D721Med (cell line): ENCODE results near the gene ARMC2.

Experiments used
- DNase-seq: peaks from one replicate; pipeline ENCODE4 v3.0.0; 2011; ENCODE audit warnings: low spot score; ENCODE audit not compliant: insufficient read length
- FAIRE-seq: peaks from 2 replicates; lab custom pipeline; 2011; peaks lifted over from hg19 to GRCh38; lab: Jason Lieb, UNC
- TF ChIP-seq, protein P1 (sequence below): IDR thresholded peaks from 2 replicates; pipeline ENCODE4 v1.5.1; 2012; ENCODE audit warnings: mild to moderate bottlenecking, control low read depth; ENCODE audit not compliant: insufficient read depth; ENCODE audit errors: missing control alignments

Gene ARMC2

DNA sequence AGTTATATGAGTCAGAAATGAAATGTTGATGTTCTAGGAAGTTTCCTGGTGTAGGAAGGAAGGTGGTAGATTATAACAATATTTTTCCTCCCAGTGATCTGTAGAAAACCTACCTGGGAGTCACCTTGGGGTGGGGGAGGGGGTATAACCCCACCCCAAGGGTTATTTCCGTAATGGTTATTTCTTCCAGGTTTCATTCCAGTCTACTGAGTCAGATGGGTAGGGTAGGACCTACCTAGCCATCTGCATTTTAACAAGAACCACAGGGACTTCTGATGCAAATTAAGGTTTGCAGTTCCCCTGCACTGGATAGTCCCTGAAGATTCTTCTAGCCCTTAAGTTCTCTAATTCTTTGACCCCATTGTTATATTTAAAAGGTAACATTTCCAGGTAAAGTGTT lies 88.9 kb downstream of the ARMC2 start:
- TF ChIP-seq, protein P1, sequence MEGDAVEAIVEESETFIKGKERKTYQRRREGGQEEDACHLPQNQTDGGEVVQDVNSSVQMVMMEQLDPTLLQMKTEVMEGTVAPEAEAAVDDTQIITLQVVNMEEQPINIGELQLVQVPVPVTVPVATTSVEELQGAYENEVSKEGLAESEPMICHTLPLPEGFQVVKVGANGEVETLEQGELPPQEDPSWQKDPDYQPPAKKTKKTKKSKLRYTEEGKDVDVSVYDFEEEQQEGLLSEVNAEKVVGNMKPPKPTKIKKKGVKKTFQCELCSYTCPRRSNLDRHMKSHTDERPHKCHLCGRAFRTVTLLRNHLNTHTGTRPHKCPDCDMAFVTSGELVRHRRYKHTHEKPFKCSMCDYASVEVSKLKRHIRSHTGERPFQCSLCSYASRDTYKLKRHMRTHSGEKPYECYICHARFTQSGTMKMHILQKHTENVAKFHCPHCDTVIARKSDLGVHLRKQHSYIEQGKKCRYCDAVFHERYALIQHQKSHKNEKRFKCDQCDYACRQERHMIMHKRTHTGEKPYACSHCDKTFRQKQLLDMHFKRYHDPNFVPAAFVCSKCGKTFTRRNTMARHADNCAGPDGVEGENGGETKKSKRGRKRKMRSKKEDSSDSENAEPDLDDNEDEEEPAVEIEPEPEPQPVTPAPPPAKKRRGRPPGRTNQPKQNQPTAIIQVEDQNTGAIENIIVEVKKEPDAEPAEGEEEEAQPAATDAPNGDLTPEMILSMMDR, result no peak
- DNase-seq (no peak), FAIRE-seq (no peak)

DNA sequence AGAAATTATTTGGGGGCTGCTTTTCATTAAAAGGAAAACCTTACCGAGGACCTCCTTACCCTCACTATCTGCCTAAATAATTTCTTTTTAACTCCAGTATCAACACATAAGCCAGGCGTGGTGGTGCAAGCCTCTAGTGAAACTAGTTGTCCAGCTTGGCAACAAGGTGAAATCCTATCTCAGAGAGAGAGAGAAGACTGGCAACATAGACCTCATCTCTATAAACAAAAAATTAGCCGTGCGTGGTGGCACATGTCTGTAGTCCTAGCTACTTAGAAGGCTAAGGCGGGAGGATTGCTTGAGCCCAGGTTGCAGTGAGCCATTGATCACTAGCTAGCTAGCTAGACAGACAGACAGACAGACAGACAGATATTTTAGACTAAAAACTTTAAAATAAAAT lies 92.5 kb downstream of the ARMC2 start:
- DNase-seq (no peak), FAIRE-seq (no peak)
- TF ChIP-seq, protein P1, result no peak

DNA sequence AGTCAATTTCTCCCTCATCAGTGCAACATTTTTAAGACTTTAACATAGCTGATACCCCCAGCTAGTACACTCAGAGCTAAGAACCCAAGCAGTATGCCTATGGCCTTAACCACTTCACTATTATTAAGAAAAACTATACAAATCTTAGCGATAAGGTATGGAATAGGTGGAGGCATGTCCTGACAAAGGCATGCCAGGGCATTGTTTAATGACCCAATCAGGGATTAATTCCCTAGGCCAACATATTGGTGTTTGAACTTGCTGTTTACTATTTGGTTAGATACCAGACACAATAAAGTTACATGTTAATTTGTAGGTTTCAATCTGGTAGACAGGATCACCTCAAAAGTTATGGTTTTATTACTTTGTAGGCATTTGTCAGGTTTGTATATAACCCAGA lies 93.1 kb downstream of the ARMC2 start:
- FAIRE-seq, result no peak
- DNase-seq, result no peak
- TF ChIP-seq, protein P1, result no peak

DNA sequence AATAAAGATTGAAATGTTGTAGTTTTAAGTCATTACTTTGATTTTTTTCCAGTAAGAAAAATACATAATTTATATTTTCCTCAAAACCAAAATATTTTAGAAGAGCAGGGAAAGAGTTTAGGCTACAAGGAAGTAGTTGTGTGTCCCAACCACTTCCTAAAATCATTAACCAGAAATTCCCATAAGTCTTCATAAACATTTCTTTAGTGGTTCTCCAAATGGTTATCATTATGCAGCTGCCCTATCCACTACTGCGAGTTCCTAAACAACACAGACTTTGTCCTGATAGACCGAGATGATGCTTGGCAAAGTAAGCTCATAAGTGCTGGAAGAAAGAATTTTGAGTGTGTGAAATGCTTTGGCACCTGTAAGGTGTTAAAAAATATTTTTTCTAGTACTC lies 93.6 kb downstream of the ARMC2 start:
- DNase-seq, result no peak
- TF ChIP-seq, protein P1, result no peak
- FAIRE-seq, result no peak

DNA sequence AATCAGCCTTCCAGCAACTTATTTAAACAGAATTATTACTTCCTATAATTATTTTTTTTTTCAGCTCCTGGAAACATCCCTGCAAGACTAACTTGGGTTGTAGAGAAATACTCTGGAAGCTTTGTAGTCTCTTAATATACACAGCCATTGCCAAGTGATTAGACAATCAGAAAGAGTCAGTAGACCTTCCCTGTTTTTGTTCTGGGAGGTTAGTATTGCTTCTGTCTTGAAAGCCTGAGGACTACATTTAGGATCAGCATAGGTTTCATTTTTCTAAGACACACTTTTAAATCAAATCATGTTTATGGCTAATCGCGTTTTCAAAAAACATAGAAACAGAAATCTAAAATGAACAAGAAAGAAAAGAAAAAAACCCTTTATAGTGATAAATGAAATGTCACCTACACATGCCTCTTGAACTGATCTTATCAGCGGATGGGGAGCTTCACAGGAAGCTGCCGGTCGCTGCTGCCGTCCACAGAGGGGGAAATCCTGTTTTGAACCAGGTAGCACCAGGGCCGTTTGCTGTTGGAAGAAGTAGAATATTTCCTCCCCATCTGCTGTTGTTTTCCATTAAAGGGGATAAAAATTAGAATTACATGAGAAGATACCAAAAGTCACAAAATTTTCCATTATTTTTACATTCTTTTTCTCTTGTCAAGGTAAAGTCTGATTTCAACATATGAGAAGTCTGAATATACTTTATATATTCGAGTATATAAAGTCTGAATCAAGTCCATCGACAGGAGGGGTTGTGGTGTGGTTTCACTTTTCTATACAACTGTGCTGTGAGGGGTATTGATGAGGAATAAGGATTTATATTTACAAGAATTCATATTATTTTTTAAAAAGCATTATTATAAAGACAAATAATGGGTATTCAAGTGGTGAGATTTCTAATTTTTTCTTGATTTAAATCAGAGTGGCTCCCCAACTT lies 94.6 kb downstream of the ARMC2 start:
- no peak for DNase-seq
- TF ChIP-seq, protein P1, result no peak
- FAIRE-seq, result no peak

DNA sequence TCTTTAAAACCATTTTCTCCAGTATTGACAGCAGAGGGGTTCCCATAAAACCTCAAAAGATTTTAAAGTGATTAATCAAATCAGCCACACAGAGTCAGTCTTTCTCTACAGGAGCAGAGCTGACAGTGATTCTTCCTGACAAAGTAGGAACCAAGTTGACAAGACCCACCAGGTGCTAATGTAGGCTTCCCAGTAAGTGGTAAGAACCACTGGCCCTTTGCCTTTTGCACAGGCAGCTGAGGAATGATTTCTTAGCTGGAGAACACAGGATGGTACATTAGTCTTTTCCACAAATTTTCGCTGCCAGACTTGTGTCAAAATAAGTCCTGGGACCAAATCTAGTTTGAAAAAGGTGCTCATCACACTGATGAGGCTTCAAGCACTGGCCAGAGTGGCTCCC lies 95.8 kb downstream of the ARMC2 start:
- FAIRE-seq (no peak), DNase-seq (no peak)
- TF ChIP-seq, protein P1, result no peak
